HG02973 (cell line): ENCODE results near the gene KLHL5.
A peak's percentile ranks its signal among the peaks of the same experiment; 100 is the strongest.

ENCODE experiments used
- ATAC-seq: cut with Tn5 transposase; IDR thresholded peaks from one replicate; pipeline ENCODE4 v1.9.1; 2021; ENCODE audit warnings: moderate library complexity; ENCODE audit not compliant: unreplicated experiment

The KLHL5 gene

GRCh38 chr4:39043058-39043860 is 18.8 kb upstream of the KLHL5 start:
- ATAC-seq: no peak

- no peak for ATAC-seq
Observed at GRCh38 chr4:39043861-39044363, 18.1 kb upstream of the KLHL5 start.

- peak; percentile 55 for ATAC-seq
Observed at GRCh38 chr4:39044364-39044955, 17.6 kb upstream of the KLHL5 start.

DNA sequence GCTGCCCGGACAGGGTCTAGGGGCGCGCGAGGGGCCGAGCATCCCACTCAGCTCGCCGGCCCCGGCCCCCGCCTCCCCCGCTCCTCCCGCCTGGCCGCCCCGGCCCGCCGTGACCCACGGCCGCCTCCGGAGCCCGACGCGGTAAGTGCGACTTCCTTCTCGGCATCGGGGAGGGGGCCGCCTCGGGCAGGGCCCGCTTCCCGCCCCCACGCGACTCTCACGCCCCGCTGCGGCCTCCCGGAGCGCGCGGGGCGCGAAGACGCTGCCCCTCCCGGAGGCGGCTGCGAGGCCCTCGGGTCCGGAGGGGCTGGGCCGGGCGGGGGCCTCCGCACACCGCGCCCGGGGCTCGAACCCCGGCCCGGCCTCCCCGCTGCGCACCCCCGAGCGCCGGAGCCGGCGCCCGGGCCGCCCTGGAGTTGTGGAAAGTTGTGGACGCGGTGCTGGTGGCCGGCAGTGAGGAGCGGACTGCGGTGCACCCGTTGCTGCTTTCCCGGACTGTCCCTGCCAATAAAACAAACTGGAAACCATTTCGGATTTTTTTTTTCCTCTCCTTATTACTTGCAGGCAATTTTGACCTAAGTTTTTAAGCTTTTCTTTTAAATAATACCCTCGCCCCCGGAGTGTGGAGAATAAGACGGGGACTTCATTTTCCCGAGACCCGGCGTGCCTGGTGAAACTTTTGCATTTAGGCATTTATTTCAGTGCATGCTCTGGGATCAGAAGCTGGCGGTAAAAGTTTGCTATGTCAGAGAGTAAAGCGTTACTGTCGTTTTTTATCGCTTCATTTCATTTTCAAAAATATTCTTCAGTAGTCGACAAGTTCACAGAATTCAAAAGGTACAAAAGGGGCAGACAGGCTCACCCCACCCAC is 16.8 kb upstream of the KLHL5 start:
- peak; percentile 33 for ATAC-seq

- no peak for ATAC-seq
Observed at GRCh38 chr4:39045827-39046221, 16.2 kb upstream of the KLHL5 start.

DNA sequence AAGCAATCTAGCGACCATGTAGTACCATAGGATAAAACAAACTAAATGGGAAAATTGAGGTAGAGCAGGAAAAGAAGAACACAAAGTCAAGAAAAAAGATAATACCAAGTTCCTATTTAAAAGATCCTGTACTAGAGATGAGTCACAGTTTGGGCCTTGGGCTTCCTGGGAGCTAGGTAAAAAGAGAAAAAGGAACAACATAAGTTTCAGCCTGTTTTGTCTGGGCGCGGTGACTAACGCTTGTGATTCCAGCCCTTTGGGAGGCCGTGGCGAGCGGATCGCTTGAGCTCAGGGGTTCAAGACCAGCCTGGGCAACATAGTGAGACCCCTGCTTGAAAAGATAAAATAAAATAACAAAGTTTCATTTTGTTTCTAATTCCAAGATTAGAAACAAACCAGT is 15.8 kb upstream of the KLHL5 start:
- ATAC-seq: no peak

DNA sequence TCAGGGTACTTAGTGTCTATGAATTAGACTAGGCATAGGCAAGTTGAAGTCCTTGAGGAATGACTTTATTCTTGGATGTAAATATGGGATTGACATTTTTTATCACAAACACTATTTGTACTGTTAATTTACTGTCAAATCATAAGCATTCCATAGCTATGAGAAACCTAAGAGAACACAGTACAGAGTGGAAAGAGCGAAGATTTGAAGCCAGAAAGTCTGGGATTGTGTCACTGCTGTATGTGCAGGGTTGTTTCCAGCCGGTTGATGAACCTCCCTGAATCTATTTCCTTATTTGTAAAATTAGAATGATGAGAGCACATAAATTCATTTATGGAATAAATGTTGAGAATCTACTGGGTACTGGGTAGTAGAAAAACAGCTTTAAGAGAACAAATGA is 14.4 kb upstream of the KLHL5 start:
- no peak for ATAC-seq

GRCh38 chr4:39048311-39048710 is 13.7 kb upstream of the KLHL5 start:
- ATAC-seq: no peak

- no peak for ATAC-seq
Observed at GRCh38 chr4:39050590-39050989, 11.4 kb upstream of the KLHL5 start.

DNA sequence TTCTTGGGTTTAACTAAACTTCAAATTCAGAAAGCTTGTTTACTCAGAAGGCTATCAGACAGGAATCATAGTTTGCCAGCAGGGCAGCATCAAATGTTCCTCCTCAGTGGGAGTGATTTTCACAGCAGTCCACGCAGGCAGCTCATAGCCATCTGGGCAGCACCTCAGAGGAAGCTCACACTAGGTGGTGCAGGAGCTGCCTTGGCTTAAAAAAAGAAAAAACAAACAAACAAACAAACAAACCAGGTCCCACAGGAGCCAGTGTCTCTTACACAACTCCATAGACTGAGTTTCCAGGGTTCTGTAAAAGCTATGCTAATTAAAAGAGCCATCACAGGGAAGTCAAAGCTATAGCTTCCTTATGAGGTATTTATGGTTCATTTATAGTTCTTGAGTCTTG is 10.5 kb upstream of the KLHL5 start:
- ATAC-seq: no peak

GRCh38 chr4:39053983-39054382 is 8.0 kb upstream of the KLHL5 start:
- no peak for ATAC-seq

GRCh38 chr4:39054497-39054896 is 7.5 kb upstream of the KLHL5 start:
- no peak for ATAC-seq

GRCh38 chr4:39056023-39056422 is 6.0 kb upstream of the KLHL5 start:
- ATAC-seq: no peak

- ATAC-seq: no peak
Observed at GRCh38 chr4:39061457-39061856, 575 bp upstream of the KLHL5 start.

DNA sequence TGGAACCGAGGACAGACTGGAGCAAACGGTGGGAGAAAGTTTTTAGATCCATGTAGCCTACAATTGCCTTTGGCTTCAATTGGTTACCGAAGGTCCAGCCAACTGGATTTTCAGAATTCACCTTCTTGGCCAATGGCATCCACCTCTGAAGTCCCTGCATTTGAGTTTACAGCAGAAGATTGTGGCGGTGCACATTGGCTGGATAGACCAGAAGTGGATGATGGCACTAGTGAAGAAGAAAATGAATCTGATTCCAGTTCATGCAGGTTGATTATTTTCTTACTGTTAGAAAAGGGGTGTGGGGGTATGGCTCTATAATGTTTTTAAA is 702 bp downstream of the KLHL5 start:
- no peak for ATAC-seq

GRCh38 chr4:39063430-39063829 is 1.4 kb downstream of the KLHL5 start:
- ATAC-seq: no peak

DNA sequence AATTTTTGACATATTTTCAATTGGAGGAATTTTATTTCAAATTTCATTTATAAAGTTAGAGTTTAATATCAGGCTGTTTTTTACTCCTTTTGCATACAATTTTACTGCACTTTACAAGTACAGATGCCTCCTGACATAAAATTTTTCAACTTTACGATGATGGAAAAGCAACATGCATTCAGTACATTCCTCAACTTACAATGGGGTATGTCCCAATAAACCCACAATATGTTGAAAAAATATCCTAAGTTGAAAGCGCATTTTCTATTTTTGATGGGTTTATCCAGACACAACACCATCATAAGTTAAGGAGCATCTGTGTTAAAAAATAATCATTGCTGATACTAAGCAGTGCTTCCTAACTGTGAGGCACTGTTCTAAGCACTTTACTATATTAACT is 4.3 kb downstream of the KLHL5 start:
- no peak for ATAC-seq

DNA sequence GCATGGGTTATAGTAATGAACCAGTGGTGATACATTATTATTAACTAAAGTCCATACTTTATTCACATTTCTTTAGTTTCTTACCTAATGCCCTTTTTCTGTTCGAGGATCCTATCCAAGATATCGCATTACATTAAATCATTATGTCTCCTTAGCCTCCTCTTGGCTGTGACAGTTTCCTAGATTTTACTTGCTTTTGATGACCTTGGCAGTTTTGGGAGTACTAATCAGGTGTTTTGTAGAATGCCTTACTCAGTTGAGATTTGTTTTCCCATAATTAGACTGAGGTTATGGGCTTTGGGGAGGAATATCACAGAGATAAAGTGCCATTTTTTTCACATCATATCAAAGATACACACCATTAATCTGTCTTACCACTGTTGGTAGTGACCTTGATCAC is 5.0 kb downstream of the KLHL5 start:
- ATAC-seq: no peak

- ATAC-seq: no peak
Observed at GRCh38 chr4:39067451-39067850, 5.4 kb downstream of the KLHL5 start.

- ATAC-seq: no peak
Observed at GRCh38 chr4:39068907-39069306, 6.9 kb downstream of the KLHL5 start.

DNA sequence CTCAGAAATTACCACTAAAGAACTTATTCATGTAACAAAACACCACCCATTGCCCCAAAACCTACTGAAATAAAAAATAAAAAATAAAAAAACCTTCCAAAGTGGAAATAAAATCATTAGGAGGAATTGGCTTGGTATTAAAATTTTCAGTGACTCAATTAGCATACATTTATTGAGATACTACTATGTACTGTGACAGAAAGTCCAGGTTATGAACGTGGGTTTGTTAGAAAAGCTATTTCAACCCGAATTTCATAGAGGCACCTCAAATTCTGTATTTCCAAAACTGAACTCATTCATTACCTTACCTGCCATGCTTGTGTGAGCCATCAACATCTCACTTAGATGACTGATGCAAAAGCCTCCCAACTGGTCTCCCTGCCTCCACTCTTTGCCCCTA is 16.8 kb downstream of the KLHL5 start:
- ATAC-seq: no peak

DNA sequence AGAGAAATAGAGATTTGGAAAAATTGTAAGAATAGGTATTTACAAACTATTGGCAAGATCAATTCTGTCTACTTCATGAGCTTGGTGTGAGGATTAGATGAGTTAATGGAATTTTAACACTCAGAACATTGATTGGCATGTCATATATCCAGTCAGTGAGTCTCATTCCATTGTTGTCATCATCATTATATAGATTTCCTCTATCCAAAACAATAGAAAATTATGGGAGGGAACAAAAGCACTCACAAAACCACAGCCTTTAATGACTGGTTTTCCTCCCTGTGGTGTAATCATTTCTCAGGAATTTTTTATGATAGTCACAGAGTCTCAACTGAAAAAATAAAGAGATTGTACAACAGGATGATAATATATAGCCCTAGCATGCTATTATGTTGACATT is 21.1 kb downstream of the KLHL5 start:
- ATAC-seq: no peak
